Measurements from ENCODE around the gene GUCD1. TPM values are rescaled to one million over a fixed set of nuclear protein-coding genes. Genes with fewer than 3 reads are reported as not detected.

The GUCD1 gene
- total and polyA plus RNA-seq, 2 of the 13 experiments (the other 11 are each of a cell fraction or from before 2014, with no cell fraction given), result 128 to 245 TPM

DNA sequence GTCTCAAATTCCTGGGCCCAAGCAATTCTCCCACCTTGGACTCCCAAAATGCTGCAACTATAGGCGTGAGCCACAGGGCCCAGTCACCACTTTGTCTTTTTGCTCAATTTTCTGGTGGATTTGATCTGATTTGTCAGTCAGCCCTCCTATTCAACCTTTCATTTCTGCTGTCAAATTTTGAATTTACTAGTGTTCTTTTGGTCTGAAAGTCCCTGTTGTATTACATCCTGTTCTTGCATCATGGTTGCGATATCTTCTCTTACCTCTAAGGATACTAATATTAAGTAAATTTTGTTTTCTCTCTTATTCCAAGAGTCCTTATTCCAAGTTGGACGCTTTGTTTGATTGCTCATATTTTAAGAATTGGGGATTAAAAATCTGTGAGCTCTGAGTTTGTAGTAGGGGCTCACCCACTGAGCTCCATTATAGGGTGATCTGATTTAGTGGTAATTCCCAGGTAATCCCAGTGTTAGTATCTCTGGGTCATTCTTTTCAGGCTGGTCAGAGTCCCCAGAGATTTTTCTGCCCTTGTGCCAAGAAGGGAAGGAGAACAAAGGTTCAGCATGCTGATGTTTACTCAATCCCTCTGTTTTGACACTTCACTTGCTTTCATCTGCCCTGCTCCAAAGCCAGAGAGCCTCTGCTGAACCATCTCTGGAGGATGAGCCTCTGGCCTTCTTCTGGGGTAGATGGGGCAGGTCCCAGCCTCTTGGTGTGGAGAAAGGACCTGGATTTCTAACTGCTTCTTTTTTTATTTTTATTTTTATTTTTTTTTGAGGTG lies 49.8 kb downstream of the GUCD1 start (continued):
- TF ChIP-seq, protein P1, sequence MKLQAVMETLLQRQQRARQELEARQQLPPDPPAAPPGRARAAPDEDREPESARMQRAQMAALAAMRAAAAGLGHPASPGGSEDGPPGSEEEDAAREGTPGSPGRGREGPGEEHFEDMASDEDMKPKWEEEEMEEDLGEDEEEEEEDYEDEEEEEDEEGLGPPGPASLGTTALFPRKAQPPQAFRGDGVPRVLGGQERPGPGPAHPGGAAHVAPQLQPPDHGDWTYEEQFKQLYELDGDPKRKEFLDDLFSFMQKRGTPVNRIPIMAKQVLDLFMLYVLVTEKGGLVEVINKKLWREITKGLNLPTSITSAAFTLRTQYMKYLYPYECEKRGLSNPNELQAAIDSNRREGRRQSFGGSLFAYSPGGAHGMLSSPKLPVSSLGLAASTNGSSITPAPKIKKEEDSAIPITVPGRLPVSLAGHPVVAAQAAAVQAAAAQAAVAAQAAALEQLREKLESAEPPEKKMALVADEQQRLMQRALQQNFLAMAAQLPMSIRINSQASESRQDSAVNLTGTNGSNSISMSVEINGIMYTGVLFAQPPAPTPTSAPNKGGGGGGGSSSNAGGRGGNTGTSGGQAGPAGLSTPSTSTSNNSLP (IDR thresholded peaks at IDR 0.05; ENCODE audit: low read depth, low read length), result 0 out of 2 replicates have a peak, but pooled peaks have one; percentile 15
- TF ChIP-seq ARID4A (CRISPR knock-in tag; IDR thresholded peaks at IDR 0.05; ENCODE audit: borderline replicate concordance), result no peak
- TF ChIP-seq CHD4 (IDR thresholded peaks at IDR 0.05; ENCODE audit: borderline replicate concordance, low read length), result no peak; the same call in 1 of the 2 replicates
- TF ChIP-seq ZNF652 (CRISPR knock-in tag; IDR thresholded peaks at IDR 0.05; ENCODE audit: borderline replicate concordance, low read depth), result peak; percentile 34; the same call in 1 of the 2 replicates
- TF ChIP-seq IKZF4 (CRISPR knock-in tag; IDR thresholded peaks at IDR 0.05; ENCODE audit: borderline replicate concordance, low read depth, not compliant biosample characterization), result no peak
- no peak for TF ChIP-seq ZNF75D (CRISPR knock-in tag; IDR thresholded peaks at IDR 0.05; ENCODE audit: borderline replicate concordance)
- TF ChIP-seq HNRNPLL (IDR thresholded peaks at IDR 0.05; ENCODE audit: low read depth, low read length, poor library complexity, severe bottlenecking), result no peak
- no peak for TF ChIP-seq BRCA1 (CRISPR knock-in tag; IDR thresholded peaks at IDR 0.05)
- TF ChIP-seq TRIM24 (CRISPR knock-in tag; IDR thresholded peaks at IDR 0.05), result no peak
- TF ChIP-seq, protein P2, sequence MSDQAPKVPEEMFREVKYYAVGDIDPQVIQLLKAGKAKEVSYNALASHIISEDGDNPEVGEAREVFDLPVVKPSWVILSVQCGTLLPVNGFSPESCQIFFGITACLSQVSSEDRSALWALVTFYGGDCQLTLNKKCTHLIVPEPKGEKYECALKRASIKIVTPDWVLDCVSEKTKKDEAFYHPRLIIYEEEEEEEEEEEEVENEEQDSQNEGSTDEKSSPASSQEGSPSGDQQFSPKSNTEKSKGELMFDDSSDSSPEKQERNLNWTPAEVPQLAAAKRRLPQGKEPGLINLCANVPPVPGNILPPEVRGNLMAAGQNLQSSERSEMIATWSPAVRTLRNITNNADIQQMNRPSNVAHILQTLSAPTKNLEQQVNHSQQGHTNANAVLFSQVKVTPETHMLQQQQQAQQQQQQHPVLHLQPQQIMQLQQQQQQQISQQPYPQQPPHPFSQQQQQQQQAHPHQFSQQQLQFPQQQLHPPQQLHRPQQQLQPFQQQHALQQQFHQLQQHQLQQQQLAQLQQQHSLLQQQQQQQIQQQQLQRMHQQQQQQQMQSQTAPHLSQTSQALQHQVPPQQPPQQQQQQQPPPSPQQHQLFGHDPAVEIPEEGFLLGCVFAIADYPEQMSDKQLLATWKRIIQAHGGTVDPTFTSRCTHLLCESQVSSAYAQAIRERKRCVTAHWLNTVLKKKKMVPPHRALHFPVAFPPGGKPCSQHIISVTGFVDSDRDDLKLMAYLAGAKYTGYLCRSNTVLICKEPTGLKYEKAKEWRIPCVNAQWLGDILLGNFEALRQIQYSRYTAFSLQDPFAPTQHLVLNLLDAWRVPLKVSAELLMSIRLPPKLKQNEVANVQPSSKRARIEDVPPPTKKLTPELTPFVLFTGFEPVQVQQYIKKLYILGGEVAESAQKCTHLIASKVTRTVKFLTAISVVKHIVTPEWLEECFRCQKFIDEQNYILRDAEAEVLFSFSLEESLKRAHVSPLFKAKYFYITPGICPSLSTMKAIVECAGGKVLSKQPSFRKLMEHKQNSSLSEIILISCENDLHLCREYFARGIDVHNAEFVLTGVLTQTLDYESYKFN (CRISPR knock-in tag; conservative IDR thresholded peaks at IDR 0.05), result peak; percentile 90
- no peak for TF ChIP-seq SP4 (CRISPR knock-in tag; IDR thresholded peaks at IDR 0.05)
- TF ChIP-seq RXRA (CRISPR knock-in tag; IDR thresholded peaks at IDR 0.05), result peak; percentile 63; the same call in 1 of the 2 replicates
- 0 out of 2 replicates have a peak, but pooled peaks have one; percentile 39 for TF ChIP-seq MIXL1 (CRISPR knock-in tag; IDR thresholded peaks at IDR 0.05)
- no peak for TF ChIP-seq ATM (IDR thresholded peaks at IDR 0.05; ENCODE audit: borderline replicate concordance)
- TF ChIP-seq ZNF101 (CRISPR knock-in tag; IDR thresholded peaks at IDR 0.05; ENCODE audit: borderline replicate concordance, low read depth), result no peak
- 0 out of 2 replicates have a peak, but pooled peaks have one; percentile 21 for TF ChIP-seq ELF4 (CRISPR knock-in tag; IDR thresholded peaks at IDR 0.05; ENCODE audit: borderline replicate concordance)
- TF ChIP-seq SP2 (CRISPR knock-in tag; IDR thresholded peaks at IDR 0.05), result no peak
- TF ChIP-seq ZNF546 (CRISPR knock-in tag; conservative IDR thresholded peaks at IDR 0.05), result no peak
- TF ChIP-seq CBX1 (IDR thresholded peaks at IDR 0.05; ENCODE audit: low read depth), result no peak
- TF ChIP-seq SETDB1 (CRISPR knock-in tag; IDR thresholded peaks at IDR 0.05; ENCODE audit: borderline replicate concordance), result no peak
